Kidney capillary endothelial cell (primary cell): ENCODE measurements around the gene GINS1.

Experiments
- DNase-seq: peaks from one replicate; pipeline ENCODE4 v3.0.0-alpha.2; 2018; ENCODE audit warnings: low spot score

GINS1 gene

GRCh38 chr20:25494506-25495188 is 87.2 kb downstream of the GINS1 start:
- DNase-seq: no peak

GRCh38 chr20:25495189-25495824 is 87.8 kb downstream of the GINS1 start:
- no peak for DNase-seq

- DNase-seq: no peak
Measured at GRCh38 chr20:25496165-25496967, 88.9 kb downstream of the GINS1 start.

DNA sequence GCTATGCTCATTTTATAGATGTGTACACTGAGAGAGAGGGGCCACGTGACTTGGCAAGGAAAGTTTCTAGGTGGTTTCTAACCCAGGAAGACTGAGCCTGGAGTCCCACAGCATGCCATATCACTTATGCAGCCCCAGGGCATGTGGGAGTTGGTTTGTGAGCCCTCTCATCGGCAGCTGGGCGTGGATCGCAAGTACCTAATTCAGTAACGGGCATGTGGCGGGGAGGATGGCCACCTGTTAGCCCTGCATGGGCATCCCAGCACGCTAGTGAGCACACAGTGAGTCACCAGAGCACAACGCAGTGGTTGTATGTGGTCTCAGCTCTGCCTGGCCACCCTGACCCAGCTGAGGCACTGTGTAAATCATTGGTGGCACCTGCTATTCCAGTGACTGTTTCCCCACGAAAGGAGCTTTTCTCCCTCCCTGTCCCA is 89.5 kb downstream of the GINS1 start:
- no peak for DNase-seq

- no peak for DNase-seq
Measured at GRCh38 chr20:25497586-25498279, 90.3 kb downstream of the GINS1 start.
